Tibial nerve (tissue), 4 donors: Measurements from ENCODE around the gene KIF25. TPM values are rescaled to one million over a fixed set of nuclear protein-coding genes. Genes with fewer than 3 reads are reported as not detected.

Experiments used
- DNase-seq, 2 donors: peaks; one replicate each; pipeline ENCODE4 v3.0.0-alpha.2; 2019; ENCODE audit warnings: low spot score in 2 of 2
- H3K27ac ChIP-seq, 4 donors: fragments of 200-600 bp; sonication (generic) in 3 of 4; one replicate each; pipeline ENCODE4 v1.5.1; 2017 to 2019; ENCODE audit warnings: mild to moderate bottlenecking in 1 of 4
- H3K27me3 ChIP-seq, 2 donors: fragments of 200-600 bp; sonication (generic) in 1 of 2; one replicate each; pipeline versions ENCODE4 v1.5.1 to v1.6.0; 2017 to 2019
- H3K36me3 ChIP-seq, 3 donors: fragments of 200-600 bp; sonication (generic); one replicate each; pipeline ENCODE4 v1.5.1; 2018 to 2019
- H3K4me1 ChIP-seq, 4 donors: fragments of 200-600 bp; sonication (generic) in 3 of 4; one replicate each; pipeline ENCODE4 v1.5.1; 2017 to 2019
- H3K4me3 ChIP-seq, 4 donors: fragments of 200-600 bp; sonication (generic) in 3 of 4; one replicate each; pipeline ENCODE4 v1.5.1; 2017 to 2019; ENCODE audit warnings: mild to moderate bottlenecking in 1 of 4, moderate library complexity in 1 of 4
- H3K9me3 ChIP-seq, 4 donors: fragments of 200-600 bp; sonication (generic) in 3 of 4; one replicate each; pipeline ENCODE4 v1.5.1; 2017 to 2019
- CTCF ChIP-seq, 5 experiments: fragments of 200-600 bp in 3 of 5; fragments of 450-650 bp in 2 of 5; sonication (generic) in 3 of 5; IDR thresholded peaks; one replicate each; pipeline ENCODE4 v1.5.1; 2016 to 2019; ENCODE audit warnings: antibody characterized with exemption in 5 of 5, mild to moderate bottlenecking in 3 of 5, moderate library complexity in 2 of 5
- EP300 ChIP-seq, 2 donors: sonication (generic); formaldehyde crosslinking; IDR thresholded peaks; one replicate each; pipeline ENCODE4 v1.6.1; 2017; ENCODE audit warnings: antibody characterized with exemption in 2 of 2, mild to moderate bottlenecking in 1 of 2
- POLR2A ChIP-seq, 2 donors: fragments of 450-650 bp; IDR thresholded peaks; one replicate each; pipeline ENCODE4 v1.6.1; 2017; ENCODE audit warnings: antibody characterized with exemption in 2 of 2, mild to moderate bottlenecking in 2 of 2, moderate library complexity in 2 of 2
- WGBS, 2 donors: methylation state at CpG; one replicate each; pipeline ENCODE4 v1.1.5; 2018; 5-methylcytosine and 5-hydroxymethylcytosine counted together
- total RNA-seq, 4 donors: library from RNA; depleted of rRNA; stranded (reverse); fragments of >200 nt; gene quantifications; one replicate each; pipeline ENCODE4 v1.1.0, GENCODE V29; 2016

The KIF25 gene
- total RNA-seq, 4 donors from 2014 or later, result not detected

- 79 to 95% methylated on average over 12 to 13 of the region's 13 CpGs for WGBS, 2 donors
These were observed 12.4 kb upstream of the KIF25 start for GRCh38 chr6:167984876-167985604.

GRCh38 chr6:167985911-167986595 lies 11.4 kb upstream of the KIF25 start:
- Histone ChIP-seq H3K9me3 (peaks cover 0 to 10% (median 0%) of the 10 kb centered on the region in 4 donors), H3K4me3 (no peak overlapping the region), H3K27me3 (no peaks in the 10 kb centered on the region), H3K36me3 (no peaks in the 10 kb centered on the region), H3K4me1 (no peaks in the 10 kb centered on the region), H3K27ac (no peak overlapping the region)
- no peak for DNase-seq
- TF ChIP-seq EP300 (IDR thresholded peaks at IDR 0.05) (no peak), POLR2A (IDR thresholded peaks at IDR 0.05) (no peak)
- 94 to 95% methylated on average over 33 to 39 of the region's 39 CpGs for WGBS, 2 donors

More at GRCh38 chr6:167984876-167985604, 12.4 kb upstream of the KIF25 start:
- peaks cover 0 to 4% (median 0%) of the 10 kb centered on the region in 4 donors for H3K9me3 ChIP-seq
- TF ChIP-seq EP300 (IDR thresholded peaks at IDR 0.05), result no peak
- H3K36me3 ChIP-seq, result no peaks in the 10 kb centered on the region
- no peaks in the 10 kb centered on the region for H3K4me1 ChIP-seq
- H3K4me3 ChIP-seq, result no peak overlapping the region
- no peak for DNase-seq
- no peak overlapping the region for H3K27ac ChIP-seq
- H3K27me3 ChIP-seq, result no peaks in the 10 kb centered on the region

DNA sequence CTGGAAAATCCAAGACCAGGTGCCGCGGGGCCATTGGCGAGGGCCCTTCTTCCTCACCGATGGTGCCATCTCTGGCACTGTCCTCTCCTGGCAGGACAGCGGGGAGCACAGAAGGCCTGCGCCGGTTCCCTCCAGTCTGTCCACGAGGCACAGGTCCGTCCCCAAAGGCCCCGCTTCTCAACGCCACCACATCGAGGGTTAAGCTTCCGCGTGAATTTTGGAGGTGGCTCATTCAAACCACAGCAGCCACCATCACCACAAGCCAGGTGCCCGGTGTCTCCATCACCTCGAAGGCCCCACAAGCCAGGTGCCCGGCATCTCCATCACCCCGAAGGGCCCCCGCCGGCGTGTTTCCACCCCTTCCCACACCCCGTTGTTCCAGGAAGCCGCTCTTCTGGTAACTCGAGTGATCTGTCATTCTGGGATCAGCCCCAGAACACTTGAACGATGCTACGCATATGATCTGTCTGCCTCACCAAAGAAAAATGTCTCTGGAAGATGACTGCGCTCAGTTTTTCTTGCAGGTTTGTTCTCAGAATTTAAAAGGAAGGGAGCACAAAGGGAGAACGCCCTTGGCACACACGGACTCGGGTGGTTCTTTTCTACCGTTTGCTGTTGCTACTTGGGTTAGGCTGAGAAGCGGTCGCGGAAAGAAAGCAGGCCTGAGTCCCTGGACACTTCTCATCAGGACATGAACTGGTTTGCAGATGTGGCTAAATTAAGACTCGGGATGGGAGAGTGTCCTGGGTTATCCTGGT lies 9.9 kb upstream of the KIF25 start:
- WGBS, 2 donors, result 87 to 94% methylated on average over 31 to 35 of the region's 35 CpGs
- Histone ChIP-seq H3K9me3 (peaks cover 0 to 10% (median 0%) of the 10 kb centered on the region in 4 donors), H3K27me3 (no peaks in the 10 kb centered on the region), H3K4me3 (no peak overlapping the region), H3K4me1 (no peaks in the 10 kb centered on the region), H3K27ac (no peak overlapping the region), H3K36me3 (no peaks in the 10 kb centered on the region)
- TF ChIP-seq POLR2A (IDR thresholded peaks at IDR 0.05) (no peak), EP300 (IDR thresholded peaks at IDR 0.05) (no peak), CTCF (IDR thresholded peaks at IDR 0.05) (no peak)
- peak in 1 of 2 donors; percentile 4 for DNase-seq

DNA sequence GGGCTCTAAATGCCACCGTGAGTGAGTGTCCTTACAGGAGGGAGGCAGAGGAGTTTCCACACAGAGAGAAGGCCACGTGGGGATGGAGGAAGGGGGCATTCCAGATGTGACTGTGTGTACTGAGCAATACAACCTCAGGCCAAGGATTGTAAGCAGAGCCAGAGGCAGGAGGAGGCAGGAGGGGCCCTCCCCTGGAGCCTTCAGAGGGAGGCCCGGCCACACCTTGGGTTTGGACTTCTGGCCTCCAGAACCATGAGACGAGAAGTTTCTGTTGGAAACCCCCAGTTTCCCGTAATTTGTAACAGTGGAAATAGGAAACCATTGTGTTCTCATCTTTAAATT lies 9.3 kb upstream of the KIF25 start:
- WGBS, 2 donors, result 52 to 76% methylated on average over 5 of the region's 5 CpGs

DNA sequence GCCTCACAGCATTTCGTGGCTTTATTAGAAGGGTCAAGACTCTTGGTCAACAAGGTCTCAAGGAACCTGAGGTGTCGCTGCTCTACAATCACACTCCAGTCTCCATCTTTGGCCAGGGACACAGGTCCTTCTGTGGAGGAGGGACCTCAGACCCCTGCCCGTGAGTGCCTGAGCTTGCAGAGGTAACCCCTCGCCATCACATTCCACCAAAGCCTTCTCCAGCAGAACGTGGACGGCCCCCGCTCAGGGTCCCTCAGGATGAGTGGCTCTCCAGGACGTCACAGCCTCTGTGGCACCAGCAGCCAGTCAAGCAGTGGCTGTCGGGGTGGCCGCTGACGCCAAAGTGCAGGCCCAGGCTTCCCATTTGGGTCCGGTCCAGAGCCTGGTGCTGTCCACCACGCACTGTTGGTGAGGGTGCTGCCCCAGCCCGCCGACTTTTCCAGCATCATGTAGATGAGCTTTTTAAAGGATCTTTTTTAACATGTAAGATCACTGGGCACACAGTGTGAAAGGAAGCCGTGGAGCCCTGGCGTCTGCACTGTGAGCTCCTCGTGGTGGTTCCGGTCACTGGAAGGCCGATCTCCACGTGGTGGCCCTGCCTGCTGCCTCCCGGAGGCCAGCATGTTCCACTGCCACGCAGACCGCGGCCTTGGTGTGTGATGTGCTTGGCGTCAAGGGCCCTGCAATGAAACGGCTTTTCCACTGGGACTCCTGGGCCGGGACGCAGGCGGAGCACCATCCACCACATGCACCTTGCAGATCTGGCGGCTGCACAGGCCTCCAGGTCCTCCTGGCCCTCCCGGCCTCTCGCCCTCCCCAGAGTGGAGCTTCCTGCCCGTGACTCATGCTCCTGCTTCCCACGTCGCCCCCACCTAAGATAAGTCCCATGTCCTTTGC lies 8.3 kb upstream of the KIF25 start:
- Histone ChIP-seq H3K4me3 (no peak overlapping the region), H3K4me1 (no peaks in the 10 kb centered on the region), H3K9me3 (peaks cover 0 to 10% (median 0%) of the 10 kb centered on the region in 4 donors), H3K36me3 (no peaks in the 10 kb centered on the region), H3K27ac (no peak overlapping the region), H3K27me3 (no peaks in the 10 kb centered on the region)
- TF ChIP-seq POLR2A (IDR thresholded peaks at IDR 0.05) (no peak), CTCF (IDR thresholded peaks at IDR 0.05) (no peak), EP300 (IDR thresholded peaks at IDR 0.05) (no peak)
- 92 to 94% methylated on average over 32 to 33 of the region's 36 CpGs for WGBS, 2 donors
- peak in 1 of 2 donors; percentile 3 for DNase-seq

More for the DNA sequence above, 9.3 kb upstream of the KIF25 start:
- Histone ChIP-seq H3K36me3 (no peaks in the 10 kb centered on the region), H3K27me3 (no peaks in the 10 kb centered on the region), H3K4me1 (no peaks in the 10 kb centered on the region), H3K9me3 (peaks cover 0 to 10% (median 0%) of the 10 kb centered on the region in 4 donors), H3K4me3 (no peak overlapping the region), H3K27ac (no peak overlapping the region)
- peak in 1 of 2 donors; percentile 4 for DNase-seq
- TF ChIP-seq CTCF (IDR thresholded peaks at IDR 0.05) (no peak), POLR2A (IDR thresholded peaks at IDR 0.05) (no peak), EP300 (IDR thresholded peaks at IDR 0.05) (no peak)
